Stimulated activated CD4-positive, alpha-beta T cell treated with anti-CD3 and anti-CD28 coated beads, Interleukin-1b, Interleukin-23, amount 100 ng/mL, for 24 hours (primary cell): ENCODE data around the gene FCGR3A.
"Not testable (repeated sequence)": the region's sequence is repeated elsewhere in the genome, so short reads cannot be mapped to it uniquely, and the experiment has no call there.

Experiments
- DNase-seq, 4 experiments: peaks; one replicate each; pipeline ENCODE4 v3.0.0-alpha.2; 2020; ENCODE audit warnings: low read depth in 4 of 4, low spot score in 1 of 4

Gene FCGR3A

GRCh38 chr1:161556990-161557389 lies 7.4 kb upstream of the FCGR3A start:
- not testable (repeated sequence) for DNase-seq

GRCh38 chr1:161556143-161556542 lies 6.5 kb upstream of the FCGR3A start:
- not testable (repeated sequence) for DNase-seq

GRCh38 chr1:161554815-161555417 lies 5.3 kb upstream of the FCGR3A start:
- not testable (repeated sequence) for DNase-seq

- not testable (repeated sequence) for DNase-seq
Observed at GRCh38 chr1:161554340-161554739, 4.7 kb upstream of the FCGR3A start.

GRCh38 chr1:161553631-161554030 lies 4.0 kb upstream of the FCGR3A start:
- not testable (repeated sequence) for DNase-seq

GRCh38 chr1:161550942-161551341 lies 1.3 kb upstream of the FCGR3A start:
- DNase-seq: not testable (repeated sequence)

GRCh38 chr1:161548749-161549406 lies 740 bp downstream of the FCGR3A start:
- DNase-seq: not testable (repeated sequence)

GRCh38 chr1:161547995-161548741 lies 1.4 kb downstream of the FCGR3A start:
- DNase-seq: not testable (repeated sequence)

GRCh38 chr1:161545005-161545731 lies 4.5 kb downstream of the FCGR3A start:
- DNase-seq: not testable (repeated sequence)

GRCh38 chr1:161543125-161543524 lies 6.5 kb downstream of the FCGR3A start:
- not testable (repeated sequence) for DNase-seq

GRCh38 chr1:161542091-161542559 lies 7.5 kb downstream of the FCGR3A start:
- DNase-seq: peak in 1 of 4 experiments; percentile 25

GRCh38 chr1:161540570-161540960 lies 9.1 kb downstream of the FCGR3A start:
- DNase-seq: not testable (repeated sequence)

GRCh38 chr1:161539731-161540569 lies 9.7 kb downstream of the FCGR3A start:
- peak; percentile 91 to 98 (median 96) for DNase-seq

GRCh38 chr1:161538925-161539479 lies 10.6 kb downstream of the FCGR3A start:
- not testable (repeated sequence) for DNase-seq

- DNase-seq: not testable (repeated sequence)
Observed at GRCh38 chr1:161537068-161537669, 12.4 kb downstream of the FCGR3A start.

GRCh38 chr1:161532644-161533567 lies 16.7 kb downstream of the FCGR3A start:
- DNase-seq: not testable (repeated sequence)

- no peak for DNase-seq
Observed at GRCh38 chr1:161531986-161532643, 17.5 kb downstream of the FCGR3A start.
